CD8-positive, alpha-beta memory T cell (primary cell): ENCODE results near the gene HOXD3. TPM values are rescaled to one million over a fixed set of nuclear protein-coding genes. Genes with fewer than 3 reads are reported as not detected.
A peak's percentile ranks its signal among the peaks of the same experiment; 100 is the strongest.

ENCODE experiments used
- CTCF ChIA-PET: fragments of 350-600 bp; sonication (Branson Sonifier 250); formaldehyde crosslinking; loops from one replicate; lab custom pipeline; 2021; ENCODE audit warnings: antibody characterized with exemption; lab: Charles Lee
- POLR2A ChIA-PET: fragments of 350-600 bp; sonication (Branson Sonifier 250); formaldehyde crosslinking; loops from one replicate; lab custom pipeline; 2021; ENCODE audit warnings: antibody characterized with exemption; lab: Charles Lee
- DNase-seq, 5 donors: peaks; one replicate each; pipeline versions ENCODE4 v3.0.0 to v3.0.0-alpha.2; 2020 to 2022; ENCODE audit warnings: mixed read lengths in 1 of 5
- H3K27ac ChIP-seq: one replicate; pipeline ENCODE4 v1.7.0; 2013; ENCODE audit warnings: low read depth, mild to moderate bottlenecking, low read length, moderate library complexity
- H3K27me3 ChIP-seq: 2 replicates; pipeline ENCODE4 v1.7.0; 2013; ENCODE audit warnings: low read length, mild to moderate bottlenecking; ENCODE audit not compliant: insufficient read depth, poor library complexity, severe bottlenecking
- H3K36me3 ChIP-seq: 2 replicates; pipeline ENCODE4 v1.7.0; 2013; ENCODE audit warnings: mild to moderate bottlenecking, low read length, moderate library complexity; ENCODE audit not compliant: insufficient read depth
- H3K4me1 ChIP-seq: 2 replicates; pipeline ENCODE4 v1.7.0; 2013; ENCODE audit warnings: mild to moderate bottlenecking, low read length, moderate library complexity; ENCODE audit not compliant: insufficient read depth
- H3K4me3 ChIP-seq: 2 replicates; pipeline ENCODE4 v1.7.0; 2013; ENCODE audit warnings: mild to moderate bottlenecking, low read length
- H3K9me3 ChIP-seq: 2 replicates; pipeline ENCODE4 v1.7.0; 2013; ENCODE audit warnings: mild to moderate bottlenecking, low read length
- H3K27ac Mint-ChIP-seq, 8 donors: one replicate each; pipeline ENCODE4 v1.8.0; 2020 to 2021; ENCODE audit warnings: mixed read lengths in 8 of 8, mild to moderate bottlenecking in 6 of 8, inconsistent platforms in 3 of 8, moderate library complexity in 3 of 8
- H3K27me3 Mint-ChIP-seq, 2 donors: one replicate each; pipeline ENCODE4 v1.8.0; 2020 to 2021; ENCODE audit warnings: mixed read lengths in 2 of 2, mild to moderate bottlenecking in 1 of 2, moderate library complexity in 1 of 2
- H3K36me3 Mint-ChIP-seq, 3 donors: one replicate each; pipeline ENCODE4 v1.8.0; 2020 to 2021; ENCODE audit warnings: mixed read lengths in 3 of 3, inconsistent platforms in 1 of 3, mild to moderate bottlenecking in 1 of 3
- H3K4me1 Mint-ChIP-seq, 3 donors: one replicate each; pipeline ENCODE4 v1.8.0; 2020 to 2021; ENCODE audit warnings: mixed read lengths in 3 of 3, inconsistent platforms in 1 of 3, mild to moderate bottlenecking in 1 of 3
- H3K4me3 Mint-ChIP-seq, 7 donors: one replicate each; pipeline ENCODE4 v1.8.0; 2020 to 2021; ENCODE audit warnings: mixed read lengths in 7 of 7, mild to moderate bottlenecking in 6 of 7, moderate library complexity in 4 of 7, inconsistent platforms in 2 of 7
- H3K9me3 Mint-ChIP-seq, 5 donors: one replicate each; pipeline ENCODE4 v1.8.0; 2020 to 2022; ENCODE audit warnings: mixed read lengths in 5 of 5, mild to moderate bottlenecking in 3 of 5, moderate library complexity in 2 of 5, inconsistent platforms in 1 of 5
- polyA plus RNA-seq: library from polyadenylated mRNA; unstranded; fragments of 300-500 nt; fragmentation: Illumina TruSeq; gene quantifications from one replicate; pipeline ENCODE4 v1.2.3, GENCODE V29; 2021
- total RNA-seq, 2 experiments: library from RNA; stranded (reverse); gene quantifications; one replicate each; pipeline ENCODE4 v1.2.3, GENCODE V29; 2021

The HOXD3 gene
- total and polyA plus RNA-seq, 3 experiments from 2014 or later, result not detected

- ChIA-PET POLR2A (no interaction called here), CTCF (no interaction called here)
- Mint-ChIP-seq H3K4me1 (peaks cover 7 to 12% (median 11%) of the 10 kb centered on the region in 3 donors), H3K27ac (peak overlapping the region in 2 of 8 donors; percentile 21 to 77), H3K27me3 (peaks cover 81 to 84% of the 10 kb centered on the region in 2 donors), H3K36me3 (peaks cover 0 to 3% (median 0%) of the 10 kb centered on the region in 3 donors), H3K4me3 (peak overlapping the region in 4 of 7 donors; percentile 3 to 58 (median 24)), H3K9me3 (peaks cover 0 to 18% (median 2%) of the 10 kb centered on the region in 5 donors)
- no peak for DNase-seq
- no peaks in the 10 kb centered on the region for H3K9me3 ChIP-seq
- no peaks in the 10 kb centered on the region for H3K4me1 ChIP-seq
- no peaks in the 10 kb centered on the region for H3K36me3 ChIP-seq
- no peak overlapping the region for H3K27ac ChIP-seq
- peaks cover 93% of the 10 kb centered on the region for H3K27me3 ChIP-seq
- H3K4me3 ChIP-seq, result no peak overlapping the region
These were observed 38.3 kb upstream of the HOXD3 start for GRCh38 chr2:176118601-176119339.

GRCh38 chr2:176120364-176121189 lies 36.5 kb upstream of the HOXD3 start:
- Mint-ChIP-seq H3K27me3 (peaks cover 82 to 86% of the 10 kb centered on the region in 2 donors), H3K9me3 (peaks cover 0 to 20% (median 2%) of the 10 kb centered on the region in 5 donors), H3K36me3 (peaks cover 0 to 3% (median 0%) of the 10 kb centered on the region in 3 donors), H3K27ac (peak overlapping the region in 3 of 8 donors; percentile 2 to 66 (median 3)), H3K4me1 (peaks cover 9 to 17% (median 14%) of the 10 kb centered on the region in 3 donors), H3K4me3 (peak overlapping the region in 2 of 7 donors; percentile 6 to 51)
- H3K27me3 ChIP-seq, result peaks cover 93% of the 10 kb centered on the region
- no peak overlapping the region for H3K4me3 ChIP-seq
- H3K36me3 ChIP-seq, result no peaks in the 10 kb centered on the region
- ChIA-PET POLR2A (no interaction called here), CTCF (interaction anchor here (0.6 to 1.6 kb wide), 7 partner anchors 18 to 1028 kb away, joined by 3 to 8 read pairs (median 3); partner anchors contain the start of gene HOXD4)
- H3K4me1 ChIP-seq, result no peaks in the 10 kb centered on the region
- H3K9me3 ChIP-seq, result no peaks in the 10 kb centered on the region
- no peak for DNase-seq
- no peak overlapping the region for H3K27ac ChIP-seq

GRCh38 chr2:176121190-176122051 lies 35.7 kb upstream of the HOXD3 start:
- H3K27me3 Mint-ChIP-seq, result peaks cover 83 to 87% of the 10 kb centered on the region in 2 donors
- peaks cover 9 to 17% (median 14%) of the 10 kb centered on the region in 3 donors for H3K4me1 Mint-ChIP-seq
- H3K27ac Mint-ChIP-seq, result peak overlapping the region in 2 of 8 donors; percentile 2 to 57
- ChIA-PET CTCF (interaction anchor here (0.6 to 1.6 kb wide), 7 partner anchors 19 to 1027 kb away, joined by 3 to 8 read pairs (median 3); partner anchors contain the start of gene HOXD4), POLR2A (no interaction called here)
- peaks cover 93% of the 10 kb centered on the region for H3K27me3 ChIP-seq
- no peak for DNase-seq
- H3K9me3 Mint-ChIP-seq, result peaks cover 0 to 20% (median 2%) of the 10 kb centered on the region in 5 donors
- H3K4me3 Mint-ChIP-seq, result peak overlapping the region in 3 of 7 donors; percentile 6 to 51 (median 12)
- no peaks in the 10 kb centered on the region for H3K9me3 ChIP-seq
- H3K4me3 ChIP-seq, result no peak overlapping the region
- H3K27ac ChIP-seq, result no peak overlapping the region
- no peaks in the 10 kb centered on the region for H3K4me1 ChIP-seq
- peaks cover 0 to 3% (median 0%) of the 10 kb centered on the region in 3 donors for H3K36me3 Mint-ChIP-seq
- no peaks in the 10 kb centered on the region for H3K36me3 ChIP-seq

- H3K27me3 Mint-ChIP-seq, result peaks cover 83 to 87% of the 10 kb centered on the region in 2 donors
- no peak overlapping the region for H3K27ac Mint-ChIP-seq
- POLR2A ChIA-PET, result no interaction called here
- Histone ChIP-seq H3K9me3 (no peaks in the 10 kb centered on the region), H3K4me1 (no peaks in the 10 kb centered on the region), H3K27ac (no peak overlapping the region), H3K4me3 (no peak overlapping the region), H3K27me3 (peaks cover 92% of the 10 kb centered on the region), H3K36me3 (no peaks in the 10 kb centered on the region)
- peaks cover 0 to 3% (median 0%) of the 10 kb centered on the region in 3 donors for H3K36me3 Mint-ChIP-seq
- peak overlapping the region in 6 of 7 donors; percentile 51 to 87 (median 69) for H3K4me3 Mint-ChIP-seq
- CTCF ChIA-PET, result interaction anchor here (0.7 to 1.4 kb wide), 2 partner anchors 10 to 25 kb away, joined by 3 to 5 read pairs; no protein-coding TSS in a partner anchor
- H3K9me3 Mint-ChIP-seq, result peaks cover 0 to 23% (median 2%) of the 10 kb centered on the region in 5 donors
- peaks cover 12 to 21% (median 14%) of the 10 kb centered on the region in 3 donors for H3K4me1 Mint-ChIP-seq
- no peak for DNase-seq
These were observed 34.9 kb upstream of the HOXD3 start for GRCh38 chr2:176122052-176122682.

GRCh38 chr2:176122683-176123410 lies 34.3 kb upstream of the HOXD3 start, which contains the start of gene HOXD9:
HOXD9 (plus strand) TSS chr2:176122719; CDS start chr2:176122769, 50 bp downstream.
- ChIA-PET POLR2A (no interaction called here), CTCF (interaction anchor here (0.7 kb wide), 1 partner anchor 9 kb away, joined by 3 read pairs; no protein-coding TSS in a partner anchor)
- peaks cover 12 to 26% (median 16%) of the 10 kb centered on the region in 3 donors for H3K4me1 Mint-ChIP-seq
- peaks cover 84 to 88% of the 10 kb centered on the region in 2 donors for H3K27me3 Mint-ChIP-seq
- H3K4me3 ChIP-seq, result no peak within 1 kb of the TSS
- H3K4me3 Mint-ChIP-seq, result peak within 1 kb of the TSS in 6 of 7 donors; percentile 53 to 87 (median 69)
- peak in 1 of 5 donors; percentile 34 for DNase-seq
- no peaks in the 10 kb centered on the region for H3K36me3 ChIP-seq
- peaks cover 91% of the 10 kb centered on the region for H3K27me3 ChIP-seq
- H3K36me3 Mint-ChIP-seq, result peaks cover 0 to 3% (median 0%) of the 10 kb centered on the region in 3 donors
- no peaks in the 10 kb centered on the region for H3K4me1 ChIP-seq
- peaks cover 0 to 22% (median 2%) of the 10 kb centered on the region in 5 donors for H3K9me3 Mint-ChIP-seq
- H3K27ac ChIP-seq, result no peak within 1 kb of the TSS
- H3K27ac Mint-ChIP-seq, result peak within 1 kb of the TSS in 2 of 8 donors; percentile 63 to 87
- H3K9me3 ChIP-seq, result no peaks in the 10 kb centered on the region

GRCh38 chr2:176123411-176124109 lies 33.5 kb upstream of the HOXD3 start:
- Mint-ChIP-seq H3K27ac (peak overlapping the region in 3 of 8 donors; percentile 42 to 87 (median 63)), H3K27me3 (peaks cover 84 to 88% of the 10 kb centered on the region in 2 donors), H3K4me1 (peaks cover 19 to 33% (median 23%) of the 10 kb centered on the region in 3 donors), H3K4me3 (peak overlapping the region in 5 of 7 donors; percentile 47 to 79 (median 59)), H3K36me3 (peaks cover 0 to 3% (median 0%) of the 10 kb centered on the region in 3 donors), H3K9me3 (peaks cover 0 to 18% (median 5%) of the 10 kb centered on the region in 5 donors)
- Histone ChIP-seq H3K36me3 (no peaks in the 10 kb centered on the region), H3K4me3 (no peak overlapping the region), H3K4me1 (peaks cover 6% of the 10 kb centered on the region), H3K27me3 (peaks cover 91% of the 10 kb centered on the region), H3K9me3 (no peaks in the 10 kb centered on the region), H3K27ac (no peak overlapping the region)
- ChIA-PET CTCF (interaction anchor here (6.0 kb wide), 1 partner anchor 332 kb away, joined by 79 read pairs; no protein-coding TSS in a partner anchor), POLR2A (no interaction called here)
- DNase-seq, result no peak
